Fibroblast of skin of right biceps (primary cell): Measurements from ENCODE around the gene PPME1.

Experiments used
- DNase-seq: peaks from one replicate; pipeline ENCODE4 v3.0.0-alpha.2; 2013

PPME1 gene

GRCh38 chr11:74233683-74234082 lies 62.6 kb downstream of the PPME1 start:
- no peak for DNase-seq

GRCh38 chr11:74235121-74235520 lies 64.0 kb downstream of the PPME1 start:
- no peak for DNase-seq

DNA sequence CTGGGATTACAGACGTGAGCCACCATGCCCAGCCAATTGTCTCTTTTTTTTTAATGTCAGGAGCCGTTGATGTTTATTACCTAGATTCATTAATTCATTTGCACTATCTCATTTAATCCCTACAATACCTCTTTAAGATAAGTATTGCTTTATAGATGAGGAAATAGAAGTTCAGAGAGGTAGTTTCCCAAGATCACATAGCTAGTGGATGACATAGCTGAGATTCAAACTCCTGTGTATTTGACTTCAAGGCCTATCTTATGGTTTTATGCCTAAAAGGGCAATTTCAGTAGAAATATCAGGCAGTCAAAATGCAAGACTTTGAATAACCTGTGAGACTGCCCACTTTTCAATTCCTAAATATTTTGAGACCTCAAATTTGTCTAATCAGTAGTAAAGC lies 66.5 kb downstream of the PPME1 start:
- DNase-seq = no peak

GRCh38 chr11:74238243-74238642 lies 67.2 kb downstream of the PPME1 start:
- no peak for DNase-seq

- DNase-seq = no peak
These were observed 77.4 kb downstream of the PPME1 start for GRCh38 chr11:74248469-74248868.

DNA sequence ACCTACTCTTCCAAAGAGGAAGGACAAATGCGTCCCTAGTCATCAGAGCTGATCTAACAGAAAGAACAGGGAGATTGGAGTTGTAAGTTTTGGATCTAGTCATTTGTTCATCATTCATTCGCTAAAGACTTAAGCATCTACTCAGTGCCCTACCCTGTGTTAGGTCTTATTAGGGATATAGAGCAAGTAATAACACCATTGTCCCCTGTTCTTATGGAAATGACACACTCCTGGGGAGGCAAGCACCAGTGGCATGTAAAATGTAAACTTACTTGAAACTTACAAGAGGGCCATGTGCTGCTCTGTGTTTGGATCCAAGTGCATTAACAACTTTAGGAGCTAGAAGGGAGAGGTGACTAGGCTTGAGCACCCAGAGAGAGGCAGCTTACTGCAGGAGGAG lies 78.4 kb downstream of the PPME1 start:
- DNase-seq = no peak

- no peak for DNase-seq
These were observed 82.3 kb downstream of the PPME1 start for GRCh38 chr11:74253361-74253760.

GRCh38 chr11:74255741-74256375 lies 84.8 kb downstream of the PPME1 start:
- peak; percentile 61 for DNase-seq

GRCh38 chr11:74256378-74257133 lies 85.5 kb downstream of the PPME1 start:
- peak; percentile 31 for DNase-seq

GRCh38 chr11:74257959-74258553 lies 87.0 kb downstream of the PPME1 start:
- DNase-seq = peak; percentile 59

DNA sequence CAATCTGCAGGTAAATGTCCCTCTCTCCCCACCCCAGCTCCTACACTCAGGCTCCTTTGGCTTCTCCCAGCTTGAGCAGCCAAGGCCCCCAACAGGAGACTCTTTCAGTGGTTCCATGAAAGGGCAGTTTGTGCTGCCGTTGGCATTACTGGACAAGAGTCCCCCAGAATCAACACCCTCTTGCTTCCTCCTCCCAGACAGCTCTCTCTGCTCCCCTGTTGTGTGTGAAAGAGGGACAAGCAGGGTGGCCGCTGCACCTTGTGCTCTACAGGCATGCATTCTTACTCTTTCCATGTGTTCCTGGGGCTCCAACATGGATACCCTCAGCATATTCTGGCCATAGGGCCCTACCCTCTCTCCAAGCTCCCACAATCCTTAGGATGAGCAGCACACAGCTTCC lies 91.6 kb downstream of the PPME1 start:
- no peak for DNase-seq

- no peak for DNase-seq
These were observed 94.2 kb downstream of the PPME1 start for GRCh38 chr11:74265256-74265655.

DNA sequence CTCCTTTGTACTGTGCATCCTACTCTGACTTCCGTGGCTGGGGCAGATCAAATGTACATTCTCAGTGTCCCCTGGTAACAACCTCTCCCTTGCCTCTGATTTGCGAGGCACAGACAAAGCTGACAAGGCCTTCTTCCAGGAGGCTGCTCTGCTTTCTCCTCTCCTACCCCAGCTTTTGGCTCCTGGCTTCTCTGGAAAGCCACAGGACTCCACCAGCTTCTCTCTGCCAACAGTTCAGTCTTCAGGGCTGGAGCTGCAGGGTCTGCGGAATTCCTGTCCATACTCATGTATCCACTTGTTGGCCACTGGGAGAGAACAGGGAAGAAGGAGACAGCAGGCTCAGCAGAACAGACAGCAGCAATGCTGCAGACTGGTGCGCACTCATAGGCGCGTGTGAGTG lies 95.9 kb downstream of the PPME1 start:
- no peak for DNase-seq

DNA sequence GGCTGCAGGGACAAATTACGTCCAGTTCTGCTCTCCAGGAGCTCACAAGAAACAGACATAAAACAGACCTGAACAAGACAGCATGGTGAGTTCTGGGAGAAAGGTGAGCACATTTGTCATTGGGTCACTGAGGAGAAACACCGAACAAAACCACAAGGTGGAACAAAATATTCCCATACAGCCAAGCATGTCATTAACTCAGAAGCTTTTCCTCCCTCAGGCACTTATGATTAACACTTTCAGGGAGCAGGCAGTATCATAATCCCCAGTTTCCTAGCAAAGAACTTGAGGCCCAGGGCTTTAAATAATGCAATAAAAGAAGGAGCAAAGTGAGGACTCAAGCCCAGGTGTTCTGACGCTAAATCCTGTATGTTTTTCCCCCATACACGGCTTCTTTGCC lies 97.4 kb downstream of the PPME1 start:
- no peak for DNase-seq

DNA sequence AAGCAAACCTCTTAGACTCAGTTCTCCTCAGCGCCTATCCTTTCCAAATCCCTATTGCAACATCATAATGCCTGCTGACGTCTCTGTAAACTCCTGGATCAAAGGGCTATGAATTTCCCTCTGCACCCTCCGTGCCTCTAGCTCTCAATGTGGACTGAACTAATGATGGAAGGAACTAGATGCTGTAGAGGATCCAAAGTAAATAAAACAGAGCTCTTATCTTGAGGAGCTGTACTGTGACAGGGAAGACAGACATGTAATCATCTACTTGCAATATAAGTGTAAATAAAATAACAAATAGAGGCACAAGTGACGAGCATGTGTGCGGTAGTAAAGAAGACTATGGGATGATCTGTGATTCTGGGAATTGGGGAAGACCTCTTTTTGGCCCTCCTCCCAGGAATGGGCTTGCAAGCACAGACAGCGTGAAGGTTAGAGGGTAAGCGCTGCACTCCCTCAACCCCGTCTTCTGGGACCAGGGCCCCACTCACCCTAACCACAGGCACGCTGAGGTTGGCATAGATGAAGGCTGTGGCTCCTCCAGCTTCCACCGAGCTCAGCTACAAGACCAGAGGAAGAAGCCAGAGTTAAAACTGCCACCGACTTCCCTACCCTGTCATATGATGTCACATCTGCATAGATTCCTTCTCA lies 98.2 kb downstream of the PPME1 start:
- peak; percentile 79 for DNase-seq

DNA sequence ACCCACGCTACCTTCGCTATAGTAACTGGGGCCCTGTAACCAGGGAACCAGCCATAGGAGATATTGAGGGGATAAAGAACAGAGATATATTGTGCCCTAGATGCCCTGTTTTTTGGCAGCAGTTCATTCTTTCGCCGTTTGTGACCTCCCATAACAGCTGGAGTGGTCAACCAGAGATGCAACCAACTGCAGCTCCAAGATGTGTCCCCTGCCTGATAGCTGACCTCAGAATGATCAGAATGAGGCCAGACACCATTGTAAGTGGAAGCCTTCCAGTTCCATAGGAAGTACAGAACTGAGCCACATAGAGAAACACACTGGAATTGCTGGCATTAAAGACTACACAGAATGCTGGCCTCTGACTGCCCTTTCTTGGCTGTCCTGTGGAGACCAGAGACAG lies 101.2 kb downstream of the PPME1 start:
- no peak for DNase-seq

DNA sequence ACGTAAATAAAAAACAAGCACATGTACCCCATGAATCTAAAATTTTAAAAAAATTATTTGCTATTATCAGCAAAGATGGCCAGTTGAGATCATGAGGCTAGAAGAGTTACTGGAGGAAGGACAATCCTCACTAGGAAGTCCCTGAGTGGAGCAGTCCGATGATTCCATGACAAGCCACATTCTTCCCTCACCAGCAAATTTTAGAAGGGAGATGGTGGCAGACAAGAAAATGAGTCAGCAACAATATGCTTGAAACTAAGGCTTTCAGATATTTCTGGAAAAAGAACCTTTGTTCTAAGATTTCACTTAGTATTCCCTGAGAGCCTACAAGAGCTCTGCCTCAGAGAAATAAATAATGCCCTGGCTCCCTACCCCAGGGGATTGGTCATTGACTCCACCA lies 105.5 kb downstream of the PPME1 start:
- DNase-seq = peak; percentile 80

GRCh38 chr11:74278103-74278502 lies 107.0 kb downstream of the PPME1 start:
- no peak for DNase-seq

- DNase-seq = peak; percentile 100
These were observed 107.7 kb downstream of the PPME1 start for GRCh38 chr11:74278721-74279161.

GRCh38 chr11:74279256-74279655 lies 108.2 kb downstream of the PPME1 start:
- no peak for DNase-seq

DNA sequence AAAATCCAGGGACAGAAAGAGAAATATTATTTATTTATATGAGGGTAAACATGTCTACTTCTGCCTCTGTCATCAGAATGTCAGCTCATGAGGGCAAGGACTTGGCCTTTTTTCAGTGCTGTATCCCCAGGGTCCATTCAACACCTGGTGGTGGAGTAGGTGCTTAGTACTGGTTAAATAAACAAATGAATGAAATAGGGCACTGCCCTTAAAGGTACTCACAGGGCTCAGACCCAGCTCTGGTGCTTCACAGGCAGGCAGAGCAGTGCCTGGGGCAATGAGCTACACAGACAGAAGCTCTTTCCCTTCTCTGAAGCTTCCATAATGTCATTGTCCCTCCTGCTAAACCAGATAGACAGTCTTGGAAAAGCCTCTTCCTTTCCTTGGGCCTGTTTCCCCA lies 109.4 kb downstream of the PPME1 start:
- DNase-seq = no peak

GRCh38 chr11:74282421-74282820 lies 111.3 kb downstream of the PPME1 start:
- DNase-seq = no peak

DNA sequence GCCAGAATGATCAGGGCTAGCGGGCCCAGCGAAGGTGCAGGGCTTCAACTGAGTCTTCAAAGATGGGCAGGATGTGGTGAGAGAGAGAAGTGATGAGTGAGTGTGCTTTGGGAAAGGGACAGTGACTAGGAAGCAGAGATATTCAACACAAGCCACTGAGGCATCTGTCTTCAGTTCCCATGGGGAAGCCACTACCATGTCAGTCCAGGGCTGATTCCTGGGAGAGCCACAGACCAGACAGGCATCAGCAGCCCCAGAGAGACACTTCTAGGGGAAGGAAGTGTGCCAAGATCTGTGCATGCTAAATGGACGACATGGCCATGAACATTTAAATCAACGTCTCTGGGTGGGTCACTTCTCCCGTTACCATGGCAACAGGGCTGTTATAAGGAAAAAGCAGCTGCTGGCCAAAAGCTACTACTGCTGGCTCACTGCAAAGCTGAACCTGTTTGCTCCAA lies 111.9 kb downstream of the PPME1 start:
- DNase-seq = peak; percentile 56
